ENCODE measurements around the gene PEX16.

PEX16 gene

DNA sequence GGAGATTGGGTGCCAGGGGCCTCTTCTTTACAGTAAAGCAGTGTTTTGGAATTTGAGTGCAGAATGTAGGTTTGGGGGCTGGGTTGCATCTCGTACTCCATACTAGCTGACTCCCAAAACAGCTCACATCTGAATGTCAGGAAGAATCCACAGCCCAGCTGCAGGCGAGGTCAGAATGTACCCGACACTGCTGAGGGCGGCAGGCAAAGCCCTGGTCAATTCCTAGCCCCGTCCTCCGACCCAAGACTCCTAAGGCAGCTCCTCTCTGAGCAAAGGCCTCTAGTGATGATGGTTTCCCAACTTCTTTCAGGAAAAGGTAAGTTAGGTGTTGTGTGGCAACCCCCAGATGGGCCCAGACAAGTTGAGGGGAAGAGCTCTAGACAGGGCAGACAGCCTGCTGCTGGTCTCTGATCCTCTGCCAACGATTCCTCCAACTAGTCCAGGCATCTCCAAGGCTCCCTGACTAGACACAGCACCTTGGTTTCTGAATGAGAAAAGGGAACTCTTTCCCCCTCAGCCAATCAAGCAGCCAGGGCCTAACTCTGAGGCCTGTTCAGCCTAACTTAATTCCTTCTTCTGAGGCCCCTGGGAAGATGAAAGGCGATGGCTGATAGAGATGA, 13.4 kb upstream of the PEX16 start:
- DNase-seq: no peak

GRCh38 chr11:45930031-45930794, 12.5 kb upstream of the PEX16 start:
- no peak for DNase-seq

DNA sequence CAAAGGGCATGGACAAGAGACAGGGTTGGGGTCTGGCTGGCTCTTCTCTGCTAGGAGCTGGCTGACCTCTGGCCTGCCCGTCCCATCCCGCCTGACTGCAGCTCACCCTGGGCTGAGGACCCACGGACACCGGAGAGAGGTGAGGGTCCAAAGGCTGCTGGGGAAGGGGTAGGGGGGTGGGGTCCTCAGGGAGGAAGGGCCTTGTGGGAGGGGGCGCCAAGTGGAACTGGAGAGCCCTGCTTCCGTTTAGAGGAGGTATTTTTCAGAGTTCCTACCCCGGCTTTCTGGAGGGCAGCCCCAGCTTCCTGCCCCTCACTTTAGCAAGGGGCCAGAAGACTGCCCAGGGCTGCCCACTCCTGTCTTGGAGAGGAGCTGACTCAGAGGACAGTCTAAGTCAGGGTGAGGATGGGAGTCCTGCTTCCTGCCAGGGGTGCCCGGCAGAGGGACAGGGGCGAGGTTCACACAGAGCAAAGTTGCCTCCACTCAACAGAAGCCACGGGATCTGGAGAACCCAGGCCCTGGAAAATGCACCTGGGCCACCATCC, 11.9 kb upstream of the PEX16 start:
- DNase-seq: no peak

GRCh38 chr11:45928535-45929215, 11.0 kb upstream of the PEX16 start:
- no peak for DNase-seq

- no peak for DNase-seq
Observed at GRCh38 chr11:45927684-45928413, 10.2 kb upstream of the PEX16 start.

- no peak for DNase-seq
Observed at GRCh38 chr11:45927332-45927683, 9.6 kb upstream of the PEX16 start.

DNA sequence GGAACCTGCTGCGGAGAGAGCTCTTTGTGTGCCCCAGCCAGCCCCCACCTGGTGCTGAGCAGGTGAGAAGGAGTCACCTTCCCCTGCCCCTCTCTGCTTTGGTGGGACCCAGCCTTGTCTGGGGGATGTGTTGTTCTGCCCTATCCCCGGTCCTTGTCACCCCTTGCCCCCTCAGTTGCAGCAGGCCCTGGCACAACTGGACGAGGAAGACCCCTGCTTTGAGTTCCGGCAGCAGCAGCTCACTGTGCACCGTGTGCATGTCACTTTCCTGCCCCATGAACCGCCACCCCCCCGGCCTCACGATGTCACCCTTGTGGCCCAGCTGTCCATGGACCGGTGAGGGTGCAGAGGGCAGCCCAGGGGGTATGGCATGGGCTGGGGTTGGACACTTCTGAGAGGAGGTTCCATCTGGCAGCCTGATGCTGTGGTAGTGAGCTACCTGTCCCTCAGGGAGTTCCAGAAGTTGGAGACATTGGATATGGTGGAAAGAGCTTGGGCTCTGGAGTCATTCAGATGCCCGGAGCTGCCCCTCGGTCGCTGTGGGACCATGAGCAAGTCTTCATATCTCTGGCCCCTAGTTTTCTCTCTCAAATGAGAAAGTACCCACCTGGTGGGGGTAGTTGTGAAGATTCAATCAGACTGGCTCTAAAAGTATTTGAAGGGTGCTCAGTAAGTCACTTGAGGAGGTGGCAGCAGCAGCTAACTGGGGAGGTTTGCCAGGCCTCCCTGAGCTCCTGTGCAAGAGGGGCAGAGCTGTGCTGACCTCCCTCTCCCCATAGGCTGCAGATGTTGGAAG, 9.1 kb upstream of the PEX16 start:
- DNase-seq: no peak

DNA sequence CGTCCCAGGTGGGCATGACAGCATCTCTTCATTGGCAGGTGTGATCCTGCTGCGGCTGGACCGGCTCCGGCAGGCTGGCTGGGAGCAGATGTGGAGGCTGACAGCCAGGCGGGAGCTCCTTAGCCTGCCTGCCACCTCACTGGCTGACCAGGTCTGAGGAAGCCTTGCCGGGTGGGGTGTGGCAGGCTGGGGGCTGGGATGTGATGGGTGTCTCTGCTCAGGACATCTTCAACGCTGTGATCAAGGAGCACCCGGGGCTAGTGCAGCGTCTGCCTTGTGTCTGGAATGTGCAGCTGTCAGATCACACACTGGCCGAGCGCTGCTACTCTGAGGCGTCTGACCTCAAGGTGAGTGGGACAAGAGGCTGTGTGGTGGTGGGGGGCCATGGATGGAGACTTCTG, 8.3 kb upstream of the PEX16 start:
- no peak for DNase-seq

GRCh38 chr11:45925550-45925949, 7.9 kb upstream of the PEX16 start:
- DNase-seq: no peak

GRCh38 chr11:45924927-45925326, 7.2 kb upstream of the PEX16 start:
- no peak for DNase-seq

DNA sequence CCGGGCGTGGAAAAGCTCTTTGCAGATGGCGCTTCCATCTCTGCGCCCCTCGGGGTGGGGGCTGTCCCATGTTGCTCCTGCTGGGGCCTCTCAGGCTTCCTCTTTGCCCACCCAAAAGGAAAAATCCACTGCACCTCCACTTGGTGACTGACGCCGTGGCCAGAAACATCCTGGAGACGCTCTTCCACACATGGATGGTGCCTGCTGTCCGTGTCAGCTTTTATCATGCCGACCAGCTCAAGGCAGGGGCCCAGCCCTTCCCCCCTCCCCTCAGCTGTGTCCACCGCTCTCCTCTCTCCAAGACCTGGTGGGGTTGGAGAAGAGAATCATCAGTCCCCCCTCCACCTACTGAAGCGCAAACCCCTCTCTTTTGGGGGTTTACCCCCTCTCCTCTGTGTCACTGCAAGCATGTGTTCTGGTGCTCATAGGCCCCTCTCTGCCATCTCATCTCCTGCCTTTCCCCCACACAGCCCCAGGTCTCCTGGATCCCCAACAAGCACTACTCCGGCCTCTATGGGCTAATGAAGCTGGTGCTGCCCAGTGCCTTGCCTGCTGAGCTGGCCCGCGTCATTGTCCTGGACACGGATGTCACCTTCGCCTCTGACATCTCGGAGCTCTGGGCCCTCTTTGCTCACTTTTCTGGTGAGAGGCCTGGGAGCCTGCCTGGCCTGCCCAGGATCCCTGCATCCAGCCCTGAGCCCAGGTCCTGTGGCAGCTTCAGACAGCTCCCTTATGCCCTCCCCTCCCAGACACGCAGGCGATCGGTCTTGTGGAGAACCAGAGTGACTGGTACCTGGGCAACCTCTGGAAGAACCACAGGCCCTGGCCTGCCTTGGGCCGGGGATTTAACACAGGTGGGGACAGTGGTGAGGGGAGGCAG, 6.6 kb upstream of the PEX16 start:
- no peak for DNase-seq

- no peak for DNase-seq
Observed at GRCh38 chr11:45922425-45923082, 4.9 kb upstream of the PEX16 start, which contains the start of gene LARGE2. Gene LARGE2, plus strand, starts transcription at chr11:45922656. Its CDS starts 227 bp downstream, at chr11:45922883.

DNA sequence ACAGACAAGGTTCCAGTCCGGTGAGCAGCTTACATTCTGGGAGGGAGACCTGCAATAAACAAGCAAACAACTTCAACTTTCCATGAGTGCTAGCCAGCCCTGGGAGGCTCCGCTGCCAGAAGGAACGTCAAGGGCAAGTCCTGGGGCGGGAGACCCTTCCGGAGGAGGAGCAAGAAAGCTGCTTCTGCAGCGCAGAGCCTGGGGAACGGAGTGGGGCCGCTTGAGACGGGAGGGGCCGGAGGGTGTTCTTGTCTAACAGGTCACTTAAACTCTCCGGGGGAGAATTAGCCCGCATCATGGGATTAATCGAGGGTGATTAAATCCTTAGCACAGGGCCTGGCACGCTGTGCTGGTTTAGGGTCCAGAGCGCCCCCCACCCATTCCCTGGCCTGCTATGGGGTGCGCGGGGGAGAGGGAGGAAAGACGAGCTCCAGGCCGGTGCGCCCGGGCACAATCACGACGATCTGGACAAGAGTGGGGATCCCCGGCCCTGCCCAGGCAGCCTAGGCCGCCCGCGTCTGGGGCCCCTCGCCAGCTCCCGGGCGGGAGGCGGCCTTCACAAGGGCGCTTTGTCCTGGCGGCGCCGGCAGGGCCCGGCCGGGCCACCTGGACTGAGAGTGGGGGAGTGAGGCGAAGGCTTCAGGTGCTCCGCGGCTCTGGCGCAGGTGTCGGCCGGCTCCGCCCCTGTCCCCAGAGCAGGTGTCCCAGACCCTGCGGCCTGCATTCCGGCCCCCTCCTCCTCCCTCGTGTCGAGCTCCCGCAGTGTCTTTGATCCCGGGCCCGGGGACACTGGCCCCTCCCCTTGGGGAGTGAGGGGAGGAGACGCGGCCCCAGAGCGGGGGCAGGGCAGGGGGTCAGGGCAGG, 4.1 kb upstream of the PEX16 start:
- no peak for DNase-seq

- no peak for DNase-seq
Observed at GRCh38 chr11:45920531-45921477, 3.1 kb upstream of the PEX16 start.

DNA sequence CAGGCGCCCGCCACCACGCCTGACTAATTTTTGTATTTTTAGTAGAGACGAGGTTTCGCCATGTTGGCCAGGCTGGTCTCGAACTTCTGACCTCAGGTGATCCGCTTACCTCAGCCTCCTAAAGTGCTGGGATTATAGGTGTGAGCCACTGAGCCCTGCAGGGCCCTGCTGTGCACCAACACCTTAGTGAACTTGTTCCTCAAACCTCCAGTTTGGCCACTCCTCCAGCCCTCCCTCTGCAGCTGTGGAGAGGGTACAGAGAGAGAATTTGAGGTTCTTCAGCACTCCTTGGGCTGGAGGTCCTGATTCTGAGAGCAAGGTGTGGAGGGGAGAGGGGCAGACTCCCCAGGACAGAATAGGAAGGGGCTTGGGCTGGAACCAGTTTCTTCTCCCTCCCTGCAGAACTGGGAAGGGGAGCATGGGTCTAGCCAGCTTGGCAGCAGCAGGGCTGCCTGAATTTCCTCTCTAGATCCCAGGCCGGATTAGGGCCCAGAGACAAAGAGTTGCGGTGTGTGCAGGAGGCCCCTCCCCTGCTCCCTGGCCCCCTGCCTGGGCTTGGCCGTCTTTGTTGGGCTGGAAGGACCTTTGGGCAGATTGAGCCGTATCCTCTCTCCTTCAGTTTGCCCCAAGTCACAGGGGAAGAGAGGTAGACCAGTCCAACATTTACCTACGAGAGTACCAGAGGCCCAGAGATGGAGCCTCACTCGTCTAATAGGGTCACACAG, 2.3 kb upstream of the PEX16 start:
- no peak for DNase-seq

- DNase-seq: no peak
Observed at GRCh38 chr11:45918962-45919675, 1.4 kb upstream of the PEX16 start.

- DNase-seq: peak; percentile 20
Observed at GRCh38 chr11:45918331-45918941, 759 bp upstream of the PEX16 start.
